Tibial nerve (tissue), 4 donors: ENCODE data around the gene ITK. TPM values are rescaled to one million over a fixed set of nuclear protein-coding genes. Genes with fewer than 3 reads are reported as not detected.

Source experiments
- DNase-seq, 2 donors: peaks; one replicate each; pipeline ENCODE4 v3.0.0-alpha.2; 2019; ENCODE audit warnings: low spot score in 2 of 2
- H3K27ac ChIP-seq, 4 donors: fragments of 200-600 bp; sonication (generic) in 3 of 4; one replicate each; pipeline ENCODE4 v1.5.1; 2017 to 2019; ENCODE audit warnings: mild to moderate bottlenecking in 1 of 4
- H3K27me3 ChIP-seq, 2 donors: fragments of 200-600 bp; sonication (generic) in 1 of 2; one replicate each; pipeline versions ENCODE4 v1.5.1 to v1.6.0; 2017 to 2019
- H3K36me3 ChIP-seq, 3 donors: fragments of 200-600 bp; sonication (generic); one replicate each; pipeline ENCODE4 v1.5.1; 2018 to 2019
- H3K4me1 ChIP-seq, 4 donors: fragments of 200-600 bp; sonication (generic) in 3 of 4; one replicate each; pipeline ENCODE4 v1.5.1; 2017 to 2019
- H3K4me3 ChIP-seq, 4 donors: fragments of 200-600 bp; sonication (generic) in 3 of 4; one replicate each; pipeline ENCODE4 v1.5.1; 2017 to 2019; ENCODE audit warnings: mild to moderate bottlenecking in 1 of 4, moderate library complexity in 1 of 4
- H3K9me3 ChIP-seq, 4 donors: fragments of 200-600 bp; sonication (generic) in 3 of 4; one replicate each; pipeline ENCODE4 v1.5.1; 2017 to 2019
- CTCF ChIP-seq, 5 experiments: fragments of 200-600 bp in 3 of 5; fragments of 450-650 bp in 2 of 5; sonication (generic) in 3 of 5; IDR thresholded peaks; one replicate each; pipeline ENCODE4 v1.5.1; 2016 to 2019; ENCODE audit warnings: antibody characterized with exemption in 5 of 5, mild to moderate bottlenecking in 3 of 5, moderate library complexity in 2 of 5
- EP300 ChIP-seq, 2 donors: sonication (generic); formaldehyde crosslinking; IDR thresholded peaks; one replicate each; pipeline ENCODE4 v1.6.1; 2017; ENCODE audit warnings: antibody characterized with exemption in 2 of 2, mild to moderate bottlenecking in 1 of 2
- POLR2A ChIP-seq, 2 donors: fragments of 450-650 bp; IDR thresholded peaks; one replicate each; pipeline ENCODE4 v1.6.1; 2017; ENCODE audit warnings: antibody characterized with exemption in 2 of 2, mild to moderate bottlenecking in 2 of 2, moderate library complexity in 2 of 2
- WGBS, 2 donors: methylation state at CpG; one replicate each; pipeline ENCODE4 v1.1.5; 2018; 5-methylcytosine and 5-hydroxymethylcytosine counted together
- total RNA-seq, 4 donors: library from RNA; depleted of rRNA; stranded (reverse); fragments of >200 nt; gene quantifications; one replicate each; pipeline ENCODE4 v1.1.0, GENCODE V29; 2016

The ITK gene
- total RNA-seq, 4 donors from 2014 or later = 0.44 to 3.3 (median 1.2) TPM

- H3K27ac ChIP-seq = no peak overlapping the region
- no peak for DNase-seq
- H3K9me3 ChIP-seq = no peaks in the 10 kb centered on the region
- peaks cover 0 to 4% (median 0%) of the 10 kb centered on the region in 4 donors for H3K4me1 ChIP-seq
- no peak overlapping the region for H3K4me3 ChIP-seq
- 91 to 92% methylated on average over 3 of the region's 3 CpGs for WGBS, 2 donors
- H3K36me3 ChIP-seq = peaks cover 0 to 7% (median 6%) of the 10 kb centered on the region in 3 donors
- TF ChIP-seq EP300 (IDR thresholded peaks at IDR 0.05) = no peak
- no peak for TF ChIP-seq CTCF (IDR thresholded peaks at IDR 0.05)
- TF ChIP-seq POLR2A (IDR thresholded peaks at IDR 0.05) = no peak
- H3K27me3 ChIP-seq = no peaks in the 10 kb centered on the region
These were observed 112.0 kb downstream of the ITK start for GRCh38 chr5:157292599-157292998.

- no peaks in the 10 kb centered on the region for H3K27me3 ChIP-seq
- WGBS, 2 donors = 83 to 85% methylated on average over 7 of the region's 7 CpGs
These were observed 113.9 kb downstream of the ITK start for GRCh38 chr5:157294407-157295091.

GRCh38 chr5:157295247-157295646 is 114.6 kb downstream of the ITK start:
- DNase-seq = no peak
- peaks cover 0 to 4% (median 0%) of the 10 kb centered on the region in 4 donors for H3K4me1 ChIP-seq
- no peaks in the 10 kb centered on the region for H3K27me3 ChIP-seq
- no peak overlapping the region for H3K27ac ChIP-seq
- no peaks in the 10 kb centered on the region for H3K9me3 ChIP-seq
- peaks cover 0 to 6% (median 4%) of the 10 kb centered on the region in 3 donors for H3K36me3 ChIP-seq
- WGBS, 2 donors = 59 to 68% methylated on average over 1 of the region's 1 CpG
- TF ChIP-seq POLR2A (IDR thresholded peaks at IDR 0.05) = no peak
- no peak for TF ChIP-seq CTCF (IDR thresholded peaks at IDR 0.05)
- TF ChIP-seq EP300 (IDR thresholded peaks at IDR 0.05) = no peak
- H3K4me3 ChIP-seq = no peak overlapping the region

More at GRCh38 chr5:157294407-157295091, 113.9 kb downstream of the ITK start:
- H3K36me3 ChIP-seq = peaks cover 0 to 6% (median 4%) of the 10 kb centered on the region in 3 donors
- no peaks in the 10 kb centered on the region for H3K9me3 ChIP-seq
- no peak overlapping the region for H3K4me3 ChIP-seq
- H3K27ac ChIP-seq = no peak overlapping the region
- peaks cover 0 to 4% (median 0%) of the 10 kb centered on the region in 4 donors for H3K4me1 ChIP-seq
- no peak for TF ChIP-seq POLR2A (IDR thresholded peaks at IDR 0.05)
- TF ChIP-seq EP300 (IDR thresholded peaks at IDR 0.05) = no peak
- no peak for TF ChIP-seq CTCF (IDR thresholded peaks at IDR 0.05)
- DNase-seq = no peak

- Histone ChIP-seq H3K4me1 (no peaks in the 10 kb centered on the region), H3K4me3 (no peak overlapping the region), H3K27me3 (no peaks in the 10 kb centered on the region), H3K27ac (no peak overlapping the region), H3K36me3 (peaks cover 0 to 41% (median 6%) of the 10 kb centered on the region in 3 donors), H3K9me3 (no peaks in the 10 kb centered on the region)
- TF ChIP-seq EP300 (IDR thresholded peaks at IDR 0.05) = no peak
- no peak for TF ChIP-seq POLR2A (IDR thresholded peaks at IDR 0.05)
- no peak for TF ChIP-seq CTCF (IDR thresholded peaks at IDR 0.05)
- no peak for DNase-seq
- 88 to 90% methylated on average over 10 of the region's 10 CpGs for WGBS, 2 donors
These were observed 119.9 kb downstream of the ITK start for GRCh38 chr5:157300564-157300963.

GRCh38 chr5:157301066-157301465 is 120.4 kb downstream of the ITK start:
- H3K4me1 ChIP-seq = no peaks in the 10 kb centered on the region
- no peak overlapping the region for H3K27ac ChIP-seq
- H3K27me3 ChIP-seq = no peaks in the 10 kb centered on the region
- peaks cover 0 to 42% (median 6%) of the 10 kb centered on the region in 3 donors for H3K36me3 ChIP-seq
- DNase-seq = no peak
- TF ChIP-seq EP300 (IDR thresholded peaks at IDR 0.05) (no peak), CTCF (IDR thresholded peaks at IDR 0.05) (no peak), POLR2A (IDR thresholded peaks at IDR 0.05) (no peak)
- no peaks in the 10 kb centered on the region for H3K9me3 ChIP-seq
- H3K4me3 ChIP-seq = no peak overlapping the region
